ENCODE data around the gene CFAP92.

DNA sequence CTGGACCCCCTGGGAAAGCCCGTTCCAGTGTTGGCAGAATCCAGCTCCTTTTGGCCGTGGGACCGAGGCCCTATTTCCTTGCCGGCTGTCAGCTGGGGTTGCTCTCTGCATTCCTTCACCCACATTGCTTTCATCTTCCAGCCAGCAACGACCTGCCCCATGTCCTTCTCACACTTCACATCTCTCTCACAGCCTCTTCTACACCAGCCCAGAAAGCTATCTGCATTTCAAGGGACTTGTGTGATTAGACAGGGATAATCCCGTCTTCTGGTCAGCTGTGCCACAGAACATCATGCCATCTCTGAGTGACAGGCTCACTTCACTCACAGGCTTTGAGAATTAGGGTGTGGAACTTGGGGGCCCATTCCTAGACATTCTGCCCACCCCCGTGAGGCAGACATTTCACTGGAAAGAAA lies 23.6 kb upstream of the CFAP92 start:
- TF ChIP-seq EZH2 (IDR thresholded peaks at IDR 0.05): no peak
- TF ChIP-seq POLR2AphosphoS5 (IDR thresholded peaks at IDR 0.05; ENCODE audit: borderline replicate concordance, low read depth, low read length): no peak
- TF ChIP-seq FOXP2 (optimal IDR thresholded peaks at IDR 0.05; ENCODE audit: control extremely low read depth, extremely low read length, insufficient read depth): no peak

All from SK-N-MC (cell line).